ENCODE data around the gene KNOP1.

GRCh38 chr16:19681637-19682036, 36.4 kb downstream of the KNOP1 start:
- TF ChIP-seq CTCF (IDR thresholded peaks at IDR 0.05): no peak
- TF ChIP-seq POLR2A (IDR thresholded peaks at IDR 0.05): no peak
